T-cell (primary cell): ENCODE data around the gene TMEM184B. TPM values are rescaled to one million over a fixed set of nuclear protein-coding genes. Genes with fewer than 3 reads are reported as not detected.

Experiments
- total RNA-seq, 35 experiments: library from RNA in 6 of 35; stranded (reverse) in 6 of 35; fragments of 120-200 nt in 1 of 35; gene quantifications; one replicate each; pipeline versions ENCODE4 v1.2.1 to v1.2.4 and lab custom pipeline; 2013 to 2026

Gene TMEM184B
- total RNA-seq, 5 donors from 2014 or later (not counting 1 experiment from before 2014, with no cell fraction given), result 30.8 to 41.3 (median 35.8) TPM

Other genes with a start within 250 kb of the TMEM184B start
- 10 to 100 TPM; 26.4 to 32.0 (median 27.7) TPM for gene PICK1, start 215.6 kb downstream of the TMEM184B start, total RNA-seq
- gene SLC16A8, start 188.8 kb downstream of the TMEM184B start, total RNA-seq, result under 1 TPM in 1 of 5 donors, not detected in 4; 0.19 TPM
- gene BAIAP2L2, start 162.3 kb downstream of the TMEM184B start, total RNA-seq, result 1 to 10 TPM; 1.3 to 4.4 (median 3.2) TPM
- 100 to 1,000 TPM in 4 of 5 donors, 10 to 100 TPM in 1; 93.6 to 197 (median 162) TPM for gene PLA2G6, start 91.2 kb downstream of the TMEM184B start, total RNA-seq
- 10 to 100 TPM in 2 of 5 donors, 1 to 10 TPM in 3; 6.5 to 49.9 (median 9.6) TPM for gene MAFF, start 71.0 kb downstream of the TMEM184B start, total RNA-seq
- gene CSNK1E, start 44.4 kb upstream of the TMEM184B start, total RNA-seq, result 100 to 1,000 TPM; 105 to 142 (median 115) TPM
- not detected for gene KCNJ4, start 182.2 kb upstream of the TMEM184B start, total RNA-seq
- under 1 TPM in 3 of 5 donors, not detected in 2; 0.20 to 0.29 (median 0.25) TPM for gene KDELR3, start 195.1 kb upstream of the TMEM184B start, total RNA-seq
- 100 to 1,000 TPM; 589 to 907 (median 850) TPM for gene DDX17, start 233.3 kb upstream of the TMEM184B start, total RNA-seq